ENCODE measurements around the gene PDZRN3. TPM values are rescaled to one million over a fixed set of nuclear protein-coding genes. Genes with fewer than 3 reads are reported as not detected.

PDZRN3 gene
- total RNA-seq, 1 experiment from 2014 or later: 1.4 TPM

DNA sequence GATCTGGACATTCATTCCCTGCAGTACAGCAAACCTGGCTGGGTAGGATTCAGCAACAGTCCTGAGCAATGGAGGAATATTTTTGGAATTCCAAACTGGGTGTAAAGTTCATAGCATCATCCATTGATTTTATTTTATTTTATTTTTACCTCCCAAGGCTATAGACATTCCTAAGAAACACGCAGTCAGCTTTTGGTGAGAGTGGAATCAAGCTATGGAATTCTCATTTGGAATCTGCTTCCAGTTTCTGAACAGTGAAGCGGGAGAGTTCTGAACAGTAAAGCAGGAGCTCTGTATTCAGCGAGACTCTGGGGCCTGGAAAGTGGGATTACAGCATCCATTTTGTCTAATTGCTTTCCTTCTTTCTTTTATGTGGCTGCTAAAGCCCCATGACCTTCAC lies 1.4 kb upstream of the PDZRN3 start:
- in situ Hi-C loops (cut with HindIII; ENCODE audit: low pct_unique_long_range_greater_than_20kb, low sequenced_read_pairs): no loop called here
- no peak for DNase-seq (ENCODE audit: low read depth)

DNA sequence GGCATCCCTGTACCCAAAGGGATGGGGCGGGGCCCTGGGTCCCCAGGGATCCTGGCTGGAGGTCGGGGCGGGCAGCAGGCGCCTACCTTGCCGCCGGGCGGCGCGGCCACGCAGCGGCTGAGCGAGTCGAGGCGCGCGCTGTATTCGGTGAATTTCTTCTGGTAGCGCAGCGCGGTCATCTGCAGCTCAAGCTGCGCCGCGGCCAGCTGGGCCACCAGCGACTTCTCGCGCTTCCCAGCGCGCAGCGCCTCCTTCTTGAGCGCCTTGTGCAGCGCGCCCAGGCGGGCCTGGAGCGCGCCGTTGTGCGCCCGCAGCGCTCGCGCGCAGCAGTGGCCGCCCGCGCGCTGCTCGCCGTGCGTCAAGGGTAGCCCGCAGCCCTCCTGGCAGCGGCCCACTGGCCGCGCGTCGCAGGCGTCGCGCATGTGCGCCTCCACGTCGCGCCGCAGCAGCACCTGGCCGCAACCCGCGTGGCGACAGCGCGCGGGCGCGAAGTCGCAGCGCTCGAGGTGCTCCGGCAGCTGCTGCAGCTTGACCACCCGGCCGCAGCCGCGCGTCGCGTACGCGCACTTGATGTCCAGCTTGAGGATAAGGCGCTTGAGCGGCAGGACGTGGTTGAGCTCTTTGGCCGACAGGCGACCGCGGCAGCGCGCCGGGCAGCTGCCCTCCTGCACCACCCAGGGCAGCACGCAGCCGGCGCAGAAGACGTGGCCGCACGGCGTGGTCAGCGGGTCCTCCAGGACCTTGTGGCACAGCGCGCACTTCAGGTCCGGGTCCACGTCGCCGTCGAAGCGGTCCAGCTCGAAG lies 522 bp downstream of the PDZRN3 start:
- in situ Hi-C loops (cut with HindIII; ENCODE audit: low pct_unique_long_range_greater_than_20kb, low sequenced_read_pairs): no loop called here

DNA sequence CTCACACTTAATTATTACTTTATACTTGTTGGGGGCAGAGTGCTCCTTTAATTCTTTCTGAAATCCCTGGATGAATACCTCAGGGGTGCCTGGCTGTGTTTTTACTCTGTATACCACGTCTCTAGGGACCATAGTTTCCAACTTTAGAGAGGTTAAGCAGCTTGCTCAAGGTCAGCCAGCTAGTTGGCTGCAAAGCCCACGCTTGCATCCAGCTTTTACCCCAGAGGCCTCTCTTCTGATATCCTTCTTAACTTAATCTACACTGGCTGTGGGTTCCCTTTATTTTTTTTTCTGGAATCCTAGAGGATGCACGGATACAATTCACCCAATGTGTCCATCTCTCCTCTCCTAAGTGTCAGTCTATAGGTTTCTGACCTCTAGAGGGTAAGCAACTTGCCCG lies 1.4 kb downstream of the PDZRN3 start:
- in situ Hi-C loops (cut with HindIII; ENCODE audit: low pct_unique_long_range_greater_than_20kb, low sequenced_read_pairs): no loop called here
- no peak for DNase-seq (ENCODE audit: low read depth)

More for the DNA sequence above, 522 bp downstream of the PDZRN3 start:
- DNase-seq (ENCODE audit: low read depth): no peak

DNA sequence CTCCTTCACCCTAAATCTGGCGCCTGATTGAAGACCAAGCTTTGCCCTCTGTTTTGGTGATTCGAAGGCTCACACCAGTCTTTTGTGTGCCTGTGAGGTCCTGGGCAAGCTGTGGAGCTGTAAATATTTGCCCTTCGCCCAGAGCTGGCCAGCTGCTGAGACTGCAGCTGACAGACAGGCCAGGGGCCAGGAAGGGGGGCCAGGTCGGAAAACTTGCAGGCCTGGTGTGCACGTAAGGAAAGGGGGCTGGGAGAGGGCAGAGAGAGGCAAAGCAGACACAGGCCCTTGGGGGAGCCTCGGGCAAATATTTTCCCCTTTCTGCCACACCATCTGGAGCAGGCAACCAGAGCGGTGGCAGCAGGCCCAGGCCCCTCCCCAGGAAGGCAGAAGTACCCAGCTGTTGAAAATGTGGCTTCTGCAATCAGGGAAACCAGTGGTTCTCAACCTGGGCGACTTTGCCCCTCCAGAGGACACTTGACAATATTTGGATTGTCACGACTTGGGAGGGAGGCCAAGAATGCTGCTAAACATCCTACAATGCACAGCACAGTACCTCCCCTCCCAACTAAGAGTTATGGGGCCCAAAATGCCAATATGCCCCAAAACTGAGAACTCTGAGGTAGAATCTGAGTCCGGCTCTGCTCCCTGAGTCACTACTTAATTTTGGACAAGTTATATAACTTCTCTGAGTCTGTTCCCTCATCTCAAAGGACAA lies 2.5 kb downstream of the PDZRN3 start:
- in situ Hi-C loops (cut with HindIII; ENCODE audit: low pct_unique_long_range_greater_than_20kb, low sequenced_read_pairs): no loop called here
- peak; percentile 2 for DNase-seq (ENCODE audit: low read depth)

DNA sequence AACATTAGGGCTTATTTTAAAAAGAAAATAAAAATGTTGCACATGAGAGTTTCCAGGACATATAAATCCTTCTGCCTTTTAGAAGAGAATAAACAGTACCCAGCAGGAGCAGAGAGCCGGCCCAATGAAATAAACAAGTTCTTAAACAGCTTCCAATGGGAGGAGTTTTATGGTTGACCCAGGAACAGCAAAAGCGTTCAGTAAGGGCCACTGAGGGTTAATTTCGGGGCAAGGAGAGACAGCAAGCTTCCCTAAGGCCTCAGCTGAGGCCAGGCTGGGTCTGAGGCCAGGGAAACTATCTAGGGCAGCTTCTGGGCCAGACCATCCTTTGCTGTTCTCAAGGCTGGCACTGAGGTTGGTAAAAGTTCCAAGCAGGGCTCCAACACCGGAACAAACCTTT lies 3.4 kb downstream of the PDZRN3 start:
- in situ Hi-C loops (cut with HindIII; ENCODE audit: low pct_unique_long_range_greater_than_20kb, low sequenced_read_pairs): no loop called here
- DNase-seq (ENCODE audit: low read depth): no peak

DNA sequence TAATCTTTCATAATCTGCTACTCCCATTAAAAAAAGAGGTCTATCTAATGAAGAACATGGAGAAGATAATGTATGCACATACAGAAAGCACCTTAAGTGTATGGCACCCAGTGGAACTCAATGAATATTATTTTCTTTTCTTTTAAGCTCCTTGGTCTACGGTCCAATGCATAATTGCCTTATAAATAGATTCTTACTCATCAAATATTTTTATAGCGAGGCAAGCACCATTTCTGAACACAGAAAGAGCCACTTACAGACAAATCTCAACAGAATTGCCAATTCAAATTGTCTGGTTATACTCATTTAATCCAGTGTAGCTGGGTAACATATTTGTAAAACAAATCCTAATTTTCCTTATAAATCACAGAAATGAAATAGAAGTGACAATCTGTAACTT lies 6.3 kb downstream of the PDZRN3 start:
- in situ Hi-C loops (cut with HindIII; ENCODE audit: low pct_unique_long_range_greater_than_20kb, low sequenced_read_pairs): no loop called here
- no peak for DNase-seq (ENCODE audit: low read depth)

DNA sequence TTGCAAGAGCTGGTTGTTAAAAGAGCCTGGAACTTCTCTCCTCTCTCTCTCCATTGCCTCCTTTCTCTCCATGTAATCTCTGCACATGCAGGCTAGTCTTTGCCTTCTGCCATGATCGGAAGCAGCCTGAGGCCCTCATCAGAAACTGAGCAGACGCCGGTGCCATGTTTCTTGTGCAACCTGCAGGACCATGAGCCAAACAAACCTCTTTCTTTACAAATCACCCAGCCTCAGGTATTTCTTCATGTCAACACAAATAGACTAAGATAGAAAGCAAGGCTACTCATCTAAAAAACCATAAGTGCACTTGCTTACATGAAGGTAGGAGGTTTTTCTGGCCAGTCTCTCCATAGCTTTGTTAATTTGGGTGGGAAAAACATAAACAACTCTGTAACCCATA lies 8.7 kb downstream of the PDZRN3 start:
- in situ Hi-C loops (cut with HindIII; ENCODE audit: low pct_unique_long_range_greater_than_20kb, low sequenced_read_pairs): no loop called here
- DNase-seq (ENCODE audit: low read depth): no peak

DNA sequence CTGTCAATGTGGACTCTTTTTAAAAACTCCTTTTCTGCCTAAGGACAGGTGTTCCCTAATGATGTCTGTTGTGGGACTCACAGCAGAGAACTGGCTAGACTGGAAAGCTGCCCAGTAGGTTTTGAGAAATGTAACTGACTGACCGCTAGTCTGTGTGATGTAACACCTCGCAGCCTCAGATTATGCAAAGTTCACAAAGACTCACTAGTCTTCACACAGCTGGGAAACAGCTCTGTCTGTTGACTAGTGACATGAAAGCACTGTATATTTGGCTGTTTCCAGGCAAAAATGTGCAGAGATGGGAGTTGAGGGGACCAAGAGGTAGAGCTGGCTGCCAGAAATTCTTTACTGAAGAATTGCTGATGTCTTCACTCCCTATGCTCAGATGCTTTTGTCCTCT lies 10.3 kb downstream of the PDZRN3 start:
- in situ Hi-C loops (cut with HindIII; ENCODE audit: low pct_unique_long_range_greater_than_20kb, low sequenced_read_pairs): no loop called here
- DNase-seq (ENCODE audit: low read depth): no peak

DNA sequence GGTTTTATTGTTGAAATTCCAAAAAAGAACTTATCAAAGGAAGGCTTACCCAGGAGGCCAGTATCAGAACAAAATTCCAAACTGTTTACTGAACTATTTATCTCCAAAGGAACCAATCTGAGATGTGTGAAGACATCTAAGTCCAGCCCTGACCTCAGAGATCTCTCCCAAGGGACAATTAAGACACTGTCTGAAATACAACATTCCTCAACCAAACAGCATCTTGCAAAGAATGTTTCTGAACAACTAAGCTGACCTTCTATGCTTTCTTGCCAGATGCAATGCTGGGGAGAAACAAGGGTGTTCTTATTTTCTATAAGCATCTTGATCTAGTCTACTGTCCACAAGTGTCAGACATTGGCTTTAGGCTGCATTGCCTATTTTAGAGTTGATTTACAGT lies 13.6 kb downstream of the PDZRN3 start:
- in situ Hi-C loops (cut with HindIII; ENCODE audit: low pct_unique_long_range_greater_than_20kb, low sequenced_read_pairs): no loop called here

DNA sequence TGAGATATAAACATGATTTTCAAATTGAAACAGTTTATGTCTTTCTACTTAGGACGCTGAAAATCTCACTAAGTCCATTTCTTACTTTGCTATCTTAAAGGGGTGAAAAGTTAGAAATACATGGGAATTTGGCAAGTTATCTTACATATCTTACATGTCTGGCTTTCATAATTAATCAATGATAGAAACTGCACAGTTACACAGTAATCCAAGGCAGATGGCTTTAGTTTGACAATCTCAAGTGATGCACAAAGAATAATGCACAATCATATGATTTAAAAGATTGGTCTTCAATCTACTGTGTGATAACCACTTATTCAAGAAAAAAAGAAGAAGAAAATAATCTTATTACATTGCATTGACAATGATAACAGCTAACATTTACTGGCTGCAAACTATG lies 14.2 kb downstream of the PDZRN3 start:
- no peak for DNase-seq (ENCODE audit: low read depth)
- in situ Hi-C loops (cut with HindIII; ENCODE audit: low pct_unique_long_range_greater_than_20kb, low sequenced_read_pairs): no loop called here

More for the DNA sequence above, 13.6 kb downstream of the PDZRN3 start:
- no peak for DNase-seq (ENCODE audit: low read depth)

DNA sequence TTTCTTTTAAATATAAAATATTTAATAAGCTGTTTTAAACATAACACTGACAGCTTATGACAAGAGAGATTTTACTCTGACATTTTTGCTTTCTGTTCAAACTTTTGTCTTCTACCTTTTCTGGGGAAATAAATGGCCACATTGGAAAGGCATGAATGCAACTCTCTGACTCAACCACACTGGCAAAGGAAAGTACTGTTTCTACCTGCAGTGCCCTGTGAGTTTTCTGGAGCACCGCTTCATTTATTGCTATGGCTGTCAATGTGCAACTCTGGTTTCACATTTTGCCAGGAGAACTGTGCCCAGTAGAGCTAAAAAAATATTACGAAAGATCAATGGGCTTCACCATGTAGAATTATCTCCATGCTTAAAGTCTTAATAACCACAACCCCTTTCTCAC lies 15.1 kb downstream of the PDZRN3 start:
- no peak for DNase-seq (ENCODE audit: low read depth)
- in situ Hi-C loops (cut with HindIII; ENCODE audit: low pct_unique_long_range_greater_than_20kb, low sequenced_read_pairs): no loop called here

DNA sequence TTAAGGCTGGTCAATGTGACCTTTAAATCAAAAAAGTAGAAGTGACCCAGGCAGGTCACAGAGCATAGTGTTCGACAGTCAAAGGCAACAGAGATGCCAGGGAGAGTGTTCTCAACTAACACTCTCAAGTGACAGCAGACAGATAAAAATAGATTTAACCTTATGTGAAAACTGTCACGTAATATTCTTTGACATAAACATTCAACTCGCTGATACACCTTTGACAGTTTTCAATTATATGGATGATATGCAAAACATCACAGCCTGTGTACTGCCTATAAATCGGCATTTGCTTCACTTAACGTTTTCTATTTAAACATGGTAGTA lies 15.5 kb downstream of the PDZRN3 start:
- in situ Hi-C loops (cut with HindIII; ENCODE audit: low pct_unique_long_range_greater_than_20kb, low sequenced_read_pairs): no loop called here
- no peak for DNase-seq (ENCODE audit: low read depth)

DNA sequence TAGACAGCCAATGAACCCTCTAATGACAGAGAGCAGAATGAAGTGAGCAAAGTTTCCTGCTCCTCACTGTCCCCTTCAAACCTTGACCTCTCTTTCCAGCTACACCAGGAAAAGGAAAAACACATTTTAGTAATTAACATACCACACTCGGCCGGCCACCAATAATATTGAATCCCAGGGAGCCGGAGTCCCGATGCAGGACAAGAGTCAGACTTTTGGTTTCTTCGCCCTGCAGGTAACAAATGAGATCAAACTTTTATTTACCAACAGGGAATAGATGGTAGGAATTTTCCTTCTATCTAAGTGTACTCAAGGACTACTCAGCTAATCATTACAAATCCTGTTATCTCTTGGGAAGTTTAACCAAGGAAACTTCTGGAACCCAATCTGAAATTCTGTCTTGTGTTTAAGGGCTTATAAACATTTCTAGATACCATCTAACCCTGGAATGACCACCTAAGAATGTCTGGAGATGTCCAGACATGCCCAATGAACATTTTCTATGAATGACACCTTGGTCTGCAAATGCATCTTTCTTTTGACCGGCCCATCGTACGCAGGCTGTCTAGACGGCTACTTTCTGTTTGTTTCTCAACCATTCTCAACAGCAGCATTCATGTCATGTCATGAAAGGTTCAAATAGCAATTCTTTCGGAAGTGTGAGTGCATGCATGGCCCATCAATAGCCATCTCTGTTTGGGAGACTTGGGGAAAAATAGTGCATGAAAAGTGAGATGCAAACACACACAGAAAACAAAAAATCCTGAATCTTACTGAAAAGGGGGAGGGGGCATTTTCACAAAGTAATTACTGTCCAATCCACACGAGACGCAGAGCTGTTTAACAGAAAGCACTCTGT lies 16.1 kb downstream of the PDZRN3 start:
- in situ Hi-C loops (cut with HindIII; ENCODE audit: low pct_unique_long_range_greater_than_20kb, low sequenced_read_pairs): no loop called here
- no peak for DNase-seq (ENCODE audit: low read depth)

DNA sequence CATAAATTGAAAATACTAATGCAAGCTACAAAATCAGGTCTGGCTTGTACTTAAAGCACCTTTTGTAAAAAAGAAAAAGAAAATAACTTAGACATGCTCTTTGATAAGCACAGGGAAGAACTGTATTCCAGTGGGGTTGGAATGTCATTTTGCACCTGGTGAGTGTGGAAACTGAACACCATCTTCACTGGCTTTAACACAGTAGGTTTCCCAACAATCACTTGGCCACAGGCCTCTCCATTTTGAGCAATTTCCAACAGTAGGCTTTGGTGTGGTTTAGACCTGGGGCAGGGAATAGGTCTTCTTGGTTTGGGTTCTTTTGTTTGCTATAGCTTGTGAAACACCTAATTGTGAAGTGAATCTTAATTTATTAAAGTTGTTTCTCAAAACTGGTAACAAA lies 18.9 kb downstream of the PDZRN3 start:
- in situ Hi-C loops (cut with HindIII; ENCODE audit: low pct_unique_long_range_greater_than_20kb, low sequenced_read_pairs): no loop called here
- no peak for DNase-seq (ENCODE audit: low read depth)

DNA sequence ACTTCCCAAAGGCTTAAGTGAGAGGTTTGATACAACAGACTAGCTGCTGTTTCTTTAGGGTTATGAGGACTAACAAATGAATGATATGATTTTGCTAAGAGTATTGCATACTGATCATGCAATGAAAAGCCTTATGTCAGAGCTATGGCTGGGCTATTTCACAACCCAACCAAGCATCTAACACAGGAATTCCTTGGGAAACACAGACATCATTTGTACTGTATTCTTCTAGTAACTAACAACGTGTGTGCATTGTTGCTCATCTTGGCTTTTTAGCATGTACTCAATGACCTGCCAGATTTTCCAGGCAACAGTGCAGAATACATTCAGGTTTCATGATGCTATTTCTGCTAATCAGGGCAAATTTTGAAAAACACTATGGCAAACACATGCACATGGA lies 19.3 kb downstream of the PDZRN3 start:
- in situ Hi-C loops (cut with HindIII; ENCODE audit: low pct_unique_long_range_greater_than_20kb, low sequenced_read_pairs): no loop called here
- no peak for DNase-seq (ENCODE audit: low read depth)

DNA sequence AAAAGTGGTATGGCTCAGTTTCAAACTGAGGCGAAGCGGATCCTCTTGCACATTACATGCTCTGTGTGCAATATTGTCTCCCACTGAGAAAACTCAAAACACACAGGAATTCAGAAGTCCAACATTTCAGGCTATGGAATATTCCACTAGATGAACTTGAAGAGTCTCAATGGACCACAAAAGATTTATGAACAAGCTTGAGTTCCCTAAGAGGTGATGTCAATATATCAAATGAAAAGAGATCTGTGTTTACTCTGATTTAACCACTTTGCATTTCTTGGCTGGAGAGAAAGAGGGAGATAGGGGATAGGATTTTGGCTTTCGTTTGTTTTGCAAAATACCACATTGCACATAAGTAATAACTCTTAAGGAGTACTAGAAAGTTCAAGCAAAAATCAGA lies 20.3 kb downstream of the PDZRN3 start:
- DNase-seq (ENCODE audit: low read depth): no peak
- in situ Hi-C loops (cut with HindIII; ENCODE audit: low pct_unique_long_range_greater_than_20kb, low sequenced_read_pairs): no loop called here

DNA sequence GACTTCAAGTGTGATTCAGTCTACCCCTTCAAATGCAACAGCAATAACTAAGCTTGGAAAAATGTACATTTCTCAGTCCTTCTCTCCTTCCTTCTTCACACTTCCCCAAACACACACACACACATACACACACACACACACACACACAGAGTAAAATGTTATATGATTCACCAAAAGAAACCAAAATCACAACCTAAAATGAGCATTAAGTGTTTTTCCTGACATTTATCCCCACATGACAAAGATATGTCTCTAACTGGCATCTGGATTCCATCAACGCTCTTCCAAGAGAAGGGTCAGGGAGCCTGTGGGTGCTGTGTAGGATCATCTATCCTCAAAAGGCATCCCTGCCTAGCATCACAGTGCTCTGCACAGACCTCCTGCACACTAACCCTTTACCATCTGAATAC lies 21.0 kb downstream of the PDZRN3 start:
- in situ Hi-C loops (cut with HindIII; ENCODE audit: low pct_unique_long_range_greater_than_20kb, low sequenced_read_pairs): no loop called here

DNA sequence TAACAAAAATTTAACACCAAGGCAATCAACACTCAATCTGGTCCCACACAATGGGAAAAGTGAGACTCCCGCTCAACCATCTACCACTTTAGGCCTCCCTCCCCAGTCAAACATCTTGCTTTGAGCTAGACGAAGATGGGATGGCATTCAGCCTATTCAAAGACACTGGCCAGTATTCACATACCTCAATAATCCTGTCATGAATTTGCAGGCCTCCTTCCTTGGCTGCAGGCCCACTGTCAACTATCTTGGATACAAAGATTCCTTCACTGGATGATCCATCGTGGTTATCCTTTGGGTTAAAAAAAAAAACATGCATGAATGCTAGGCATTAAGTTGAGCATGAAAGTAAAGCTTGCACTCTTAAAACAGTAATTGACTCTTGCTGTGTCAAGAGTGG lies 22.6 kb downstream of the PDZRN3 start:
- in situ Hi-C loops (cut with HindIII; ENCODE audit: low pct_unique_long_range_greater_than_20kb, low sequenced_read_pairs): no loop called here
- DNase-seq (ENCODE audit: low read depth): no peak

More for the DNA sequence above, 21.0 kb downstream of the PDZRN3 start:
- no peak for DNase-seq (ENCODE audit: low read depth)

DNA sequence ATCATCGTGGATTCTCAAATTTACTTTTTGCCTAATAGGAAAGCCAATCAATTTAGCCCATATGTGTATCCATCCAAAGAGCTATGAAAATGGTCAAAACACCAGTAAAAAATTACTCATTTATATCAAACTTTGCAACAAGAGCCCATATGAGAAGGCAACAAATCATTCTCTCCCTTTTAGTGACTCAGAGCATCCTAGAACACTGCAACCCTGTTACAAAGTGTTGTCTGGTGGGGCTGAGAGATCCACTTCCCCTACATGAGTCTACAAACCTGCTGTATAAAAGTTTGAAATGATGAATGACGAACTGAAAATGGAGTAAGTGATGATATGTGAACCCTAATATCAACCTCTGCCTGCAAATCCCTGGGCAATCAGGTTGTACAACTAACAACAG lies 23.3 kb downstream of the PDZRN3 start:
- in situ Hi-C loops (cut with HindIII; ENCODE audit: low pct_unique_long_range_greater_than_20kb, low sequenced_read_pairs): no loop called here
- no peak for DNase-seq (ENCODE audit: low read depth)

Data from Caki2 (cell line).